ENCODE measurements around the gene KRTAP17-1.

DNA sequence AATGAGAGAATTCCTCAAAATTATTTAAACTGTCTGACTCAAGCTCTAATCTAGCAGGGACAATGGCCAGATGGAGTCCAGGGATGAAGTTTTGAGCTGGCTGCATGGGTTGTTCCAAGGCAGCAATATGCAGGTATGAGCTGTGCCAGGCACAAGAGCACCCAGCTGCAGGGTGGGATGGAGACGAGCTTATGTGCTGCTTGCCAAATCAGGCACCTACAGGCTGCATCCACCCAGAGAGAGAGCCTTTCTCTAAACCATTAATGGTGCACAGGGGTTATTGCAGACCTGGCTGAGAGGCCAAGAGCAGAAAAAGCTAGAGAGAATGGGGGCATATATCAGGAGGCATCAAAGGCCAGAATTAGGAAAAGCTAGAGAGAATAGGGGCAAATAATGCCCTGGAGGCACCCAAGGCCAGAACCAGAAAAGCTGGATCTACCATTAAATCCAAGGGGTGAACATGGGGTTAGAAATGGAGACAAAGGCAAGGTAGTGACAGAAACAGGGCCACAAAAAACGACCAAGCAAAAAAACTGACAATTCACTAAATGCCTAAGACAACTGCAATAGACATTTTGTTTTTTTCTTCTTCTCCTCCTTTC lies 24.2 kb upstream of the KRTAP17-1 start:
- no peak for TF ChIP-seq POLR2A (IDR thresholded peaks at IDR 0.05; ENCODE audit: low read depth, low read length)
- no peak for TF ChIP-seq TAF1 (IDR thresholded peaks at IDR 0.05; ENCODE audit: low read depth, low read length)

Measured in GM12891 (cell line).